BE2C (cell line): ENCODE measurements around the gene OR10G2.
"Not testable (repeated sequence)": the region's sequence is repeated elsewhere in the genome, so short reads cannot be mapped to it uniquely, and the experiment has no call there.

Experiments used
- DNase-seq: peaks from one replicate; pipeline ENCODE4 v3.0.0-alpha.2; 2020
- H3K27me3 ChIP-seq: fragments of 250-450 bp; sonication (Bioruptor Pico); 2 replicates; pipeline ENCODE4 v1.5.1; 2020; ENCODE audit warnings: mild to moderate bottlenecking
- H3K36me3 ChIP-seq: fragments of 250-450 bp; sonication (Bioruptor Pico); 2 replicates; pipeline ENCODE4 v1.5.1; 2020; ENCODE audit warnings: mild to moderate bottlenecking
- H3K4me1 ChIP-seq: fragments of 250-450 bp; sonication (Bioruptor Pico); 2 replicates; pipeline ENCODE4 v1.5.1; 2020
- H3K4me3 ChIP-seq: 2 replicates; pipeline ENCODE4 v1.5.1; 2011; ENCODE audit warnings: low read depth, low read length
- H3K9me3 ChIP-seq: fragments of 250-450 bp; sonication (Bioruptor Pico); 2 replicates; pipeline ENCODE4 v1.5.1; 2020
- TF ChIP-seq, protein P1 (sequence below): IDR thresholded peaks from 2 replicates; pipeline ENCODE4 v1.5.1; 2012; ENCODE audit warnings: mild to moderate bottlenecking, low read depth, low read length

OR10G2 gene

DNA sequence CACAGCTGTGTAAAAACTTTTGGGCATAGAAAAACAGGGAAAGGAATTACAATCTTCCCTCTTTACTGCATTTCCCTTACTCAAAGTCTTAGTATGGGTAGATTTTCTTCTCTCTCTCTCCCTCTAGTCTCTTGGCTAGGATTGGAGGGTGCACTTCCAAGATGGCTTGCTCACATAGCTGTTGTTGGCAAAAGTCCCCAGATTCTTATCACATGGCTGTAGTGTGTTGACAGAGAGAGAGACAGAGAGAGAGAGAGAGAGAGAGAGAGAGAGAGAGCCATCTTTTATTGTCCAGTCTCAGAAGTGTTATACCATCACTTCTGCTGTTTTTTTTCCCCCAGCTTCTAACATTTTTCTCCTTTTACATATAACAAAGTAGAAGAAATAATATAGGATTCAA lies 12.6 kb upstream of the OR10G2 start:
- no peak for DNase-seq
- Histone ChIP-seq H3K36me3 (no peaks in the 10 kb centered on the region), H3K4me1 (no peaks in the 10 kb centered on the region), H3K27me3 (peaks cover 9% of the 10 kb centered on the region; the same call in 1 of the 2 replicates), H3K4me3 (no peak overlapping the region), H3K9me3 (no peaks in the 10 kb centered on the region)
- TF ChIP-seq, protein P1, sequence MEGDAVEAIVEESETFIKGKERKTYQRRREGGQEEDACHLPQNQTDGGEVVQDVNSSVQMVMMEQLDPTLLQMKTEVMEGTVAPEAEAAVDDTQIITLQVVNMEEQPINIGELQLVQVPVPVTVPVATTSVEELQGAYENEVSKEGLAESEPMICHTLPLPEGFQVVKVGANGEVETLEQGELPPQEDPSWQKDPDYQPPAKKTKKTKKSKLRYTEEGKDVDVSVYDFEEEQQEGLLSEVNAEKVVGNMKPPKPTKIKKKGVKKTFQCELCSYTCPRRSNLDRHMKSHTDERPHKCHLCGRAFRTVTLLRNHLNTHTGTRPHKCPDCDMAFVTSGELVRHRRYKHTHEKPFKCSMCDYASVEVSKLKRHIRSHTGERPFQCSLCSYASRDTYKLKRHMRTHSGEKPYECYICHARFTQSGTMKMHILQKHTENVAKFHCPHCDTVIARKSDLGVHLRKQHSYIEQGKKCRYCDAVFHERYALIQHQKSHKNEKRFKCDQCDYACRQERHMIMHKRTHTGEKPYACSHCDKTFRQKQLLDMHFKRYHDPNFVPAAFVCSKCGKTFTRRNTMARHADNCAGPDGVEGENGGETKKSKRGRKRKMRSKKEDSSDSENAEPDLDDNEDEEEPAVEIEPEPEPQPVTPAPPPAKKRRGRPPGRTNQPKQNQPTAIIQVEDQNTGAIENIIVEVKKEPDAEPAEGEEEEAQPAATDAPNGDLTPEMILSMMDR, result no peak

DNA sequence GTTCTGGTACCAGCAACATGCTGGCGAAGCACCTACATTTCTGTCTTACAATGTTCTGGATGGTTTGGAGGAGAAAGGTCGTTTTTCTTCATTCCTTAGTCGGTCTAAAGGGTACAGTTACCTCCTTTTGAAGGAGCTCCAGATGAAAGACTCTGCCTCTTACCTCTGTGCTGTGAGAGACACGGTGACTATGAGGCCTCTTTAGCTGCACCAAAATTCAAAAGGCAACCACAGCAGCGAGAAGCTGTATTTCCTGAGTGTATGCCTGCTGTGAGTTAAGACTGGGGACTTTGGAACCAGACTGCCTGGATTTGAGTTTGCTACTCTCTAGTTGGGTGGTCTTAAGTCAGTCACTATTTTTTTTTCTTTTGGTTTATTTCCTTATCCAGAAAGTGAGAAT lies 8.7 kb upstream of the OR10G2 start:
- no peak overlapping the region for H3K4me3 ChIP-seq
- DNase-seq, result no peak
- no peaks in the 10 kb centered on the region for H3K36me3 ChIP-seq
- no peaks in the 10 kb centered on the region for H3K9me3 ChIP-seq
- TF ChIP-seq, protein P1, result no peak
- H3K4me1 ChIP-seq, result no peaks in the 10 kb centered on the region
- H3K27me3 ChIP-seq, result peaks cover 20% of the 10 kb centered on the region; the same call in 1 of the 2 replicates

DNA sequence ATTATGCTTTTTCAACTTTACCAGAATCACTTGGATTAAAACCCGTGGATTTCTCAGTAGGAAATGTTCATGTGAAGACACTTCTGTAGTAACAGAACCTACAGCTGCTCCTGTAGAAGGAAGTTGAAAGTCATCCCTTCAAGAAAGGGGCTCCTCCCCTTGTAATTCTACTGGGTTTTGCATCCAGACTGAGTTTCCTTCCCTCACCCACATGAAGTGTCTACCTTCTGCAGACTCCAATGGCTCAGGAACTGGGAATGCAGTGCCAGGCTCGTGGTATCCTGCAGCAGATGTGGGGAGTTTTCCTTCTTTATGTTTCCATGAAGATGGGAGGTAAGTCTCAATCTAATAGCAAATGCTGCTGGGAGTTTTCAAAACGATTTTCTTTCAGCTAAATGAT lies 7.9 kb upstream of the OR10G2 start:
- DNase-seq, result no peak
- Histone ChIP-seq H3K27me3 (peaks cover 16% of the 10 kb centered on the region; the same call in 1 of the 2 replicates), H3K9me3 (no peaks in the 10 kb centered on the region), H3K4me1 (no peaks in the 10 kb centered on the region), H3K36me3 (no peaks in the 10 kb centered on the region), H3K4me3 (no peak overlapping the region)
- TF ChIP-seq, protein P1, result no peak

DNA sequence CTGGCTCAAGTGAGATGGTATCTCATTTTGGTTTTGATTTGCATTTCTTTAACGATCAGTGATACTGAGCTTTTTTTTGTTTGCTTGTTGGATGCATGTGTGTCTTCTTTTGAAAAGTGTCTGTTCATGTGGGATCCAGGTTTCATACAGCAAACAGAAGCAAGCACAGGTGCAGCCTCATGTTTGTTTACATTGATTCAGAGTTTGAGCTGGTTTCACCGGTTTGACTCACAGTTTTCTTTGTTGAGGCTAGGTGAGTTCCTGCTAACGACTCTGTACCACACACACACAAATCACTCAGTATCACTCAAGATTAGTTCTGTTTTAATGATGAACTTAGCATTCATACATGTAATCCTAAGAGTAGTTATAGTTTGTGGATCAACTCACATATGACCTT lies 3.7 kb downstream of the OR10G2 start:
- no peaks in the 10 kb centered on the region for H3K36me3 ChIP-seq
- no peaks in the 10 kb centered on the region for H3K9me3 ChIP-seq
- H3K27me3 ChIP-seq, result peaks cover 16% of the 10 kb centered on the region
- no peak overlapping the region for H3K4me3 ChIP-seq
- H3K4me1 ChIP-seq, result no peaks in the 10 kb centered on the region
- DNase-seq, result no peak
- TF ChIP-seq, protein P1, result no peak

DNA sequence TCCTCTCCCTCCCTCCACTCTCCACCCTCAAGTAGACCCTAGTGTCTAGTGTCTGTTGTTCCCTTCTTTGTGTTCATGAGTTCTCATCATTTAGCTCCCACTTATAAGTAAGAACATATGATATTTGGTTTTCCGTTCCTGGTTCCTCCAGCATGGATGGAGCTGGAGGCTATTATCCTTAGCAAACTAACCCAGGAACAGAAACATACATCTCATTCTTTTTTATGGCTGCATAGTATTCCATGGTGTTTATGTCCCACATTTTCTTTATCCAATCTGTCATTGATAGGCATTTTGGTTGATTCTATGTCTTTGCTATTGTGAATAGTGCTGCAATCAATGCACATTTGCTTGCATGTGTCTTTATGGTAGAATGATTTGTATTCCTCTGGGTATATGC lies 4.2 kb downstream of the OR10G2 start:
- peaks cover 16% of the 10 kb centered on the region for H3K27me3 ChIP-seq
- DNase-seq, H3K36me3 ChIP-seq, H3K4me1 ChIP-seq, H3K4me3 ChIP-seq, H3K9me3 ChIP-seq: not testable (repeated sequence)

DNA sequence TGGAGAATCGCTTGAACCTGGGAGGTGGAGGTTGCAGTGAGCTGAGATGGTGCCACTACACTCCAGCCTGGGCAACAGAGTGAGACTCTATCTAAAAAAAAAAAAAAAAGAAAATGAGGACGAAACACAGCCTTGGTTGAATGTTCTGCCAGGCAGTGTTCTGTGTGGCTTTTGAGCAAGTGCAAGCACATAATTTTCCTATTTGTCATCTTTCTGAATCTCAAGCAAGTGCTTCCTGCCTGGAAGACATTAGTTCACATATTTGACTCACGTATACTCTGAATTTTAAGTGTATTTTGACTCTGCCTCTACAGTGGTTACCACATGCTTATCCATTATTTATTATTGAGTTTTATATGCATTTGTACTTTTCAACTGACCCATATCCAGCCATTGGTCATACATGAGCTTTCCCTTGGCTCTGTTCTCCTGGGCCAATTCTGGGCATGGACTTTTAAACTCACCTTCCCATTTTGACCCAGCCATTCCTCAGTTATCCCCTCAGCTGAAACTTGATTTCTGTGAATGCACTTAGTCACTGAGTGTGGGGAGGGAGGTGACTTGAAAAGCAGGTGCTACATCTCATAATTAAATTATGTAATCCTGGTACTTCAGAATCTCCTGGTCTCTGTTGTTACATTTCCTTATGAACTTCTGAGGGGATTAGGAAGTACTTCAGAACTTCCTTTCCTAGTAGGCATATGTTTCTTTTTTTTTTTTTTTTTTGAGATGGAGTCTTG lies 8.1 kb downstream of the OR10G2 start:
- Histone ChIP-seq H3K36me3 (no peaks in the 10 kb centered on the region), H3K4me3 (no peak overlapping the region), H3K27me3 (no peaks in the 10 kb centered on the region), H3K4me1 (no peaks in the 10 kb centered on the region), H3K9me3 (no peaks in the 10 kb centered on the region)
- no peak for DNase-seq
- TF ChIP-seq, protein P1, result no peak
